HepG2 (cell line): ENCODE results near the gene ATP5F1E. TPM values are rescaled to one million over a fixed set of nuclear protein-coding genes. Genes with fewer than 3 reads are reported as not detected.

ENCODE experiments used
- HCFC1 ChIP-seq: fragments of 150-350 bp; IDR thresholded peaks from 2 replicates; pipeline ENCODE4 v1.6.1; 2014; ENCODE audit warnings: low read depth, low read length
- MAFF ChIP-seq: IDR thresholded peaks from 2 replicates; pipeline ENCODE4 v1.6.1; 2011; ENCODE audit warnings: low read depth, low read length, improper control_type of control experiment
- NCOA2 ChIP-seq: sonication (generic); formaldehyde crosslinking; IDR thresholded peaks from 2 replicates; pipeline ENCODE4 v1.8.0; 2022; ENCODE audit warnings: inconsistent platforms
- PATZ1 ChIP-seq: sonication (generic); formaldehyde crosslinking; IDR thresholded peaks from 2 replicates; pipeline ENCODE4 v1.4.0; 2020; ENCODE audit warnings: missing genetic modification reagents
- PREB ChIP-seq: sonication (generic); formaldehyde crosslinking; IDR thresholded peaks from 2 replicates; pipeline ENCODE4 v1.4.0; 2020; ENCODE audit warnings: missing genetic modification reagents
- RELA ChIP-seq: sonication (generic); formaldehyde crosslinking; IDR thresholded peaks from 2 replicates; pipeline ENCODE4 v1.4.0; 2020; ENCODE audit warnings: missing genetic modification reagents
- RFX1 ChIP-seq: fragments of 450-650 bp; IDR thresholded peaks from 2 replicates; pipeline ENCODE4 v1.6.1; 2017
- RFXANK ChIP-seq: IDR thresholded peaks from 2 replicates; pipeline ENCODE4 v1.6.1; 2016
- SRF ChIP-seq: IDR thresholded peaks from 2 replicates; pipeline ENCODE4 v1.6.1; 2011; ENCODE audit warnings: mild to moderate bottlenecking, low read depth, low read length, moderate library complexity
- TFDP1 ChIP-seq: IDR thresholded peaks from 2 replicates; pipeline ENCODE4 v1.6.1; 2016; ENCODE audit warnings: missing compliant biosample characterization, missing genetic modification reagents, borderline replicate concordance
- TMF1 ChIP-seq: sonication (generic); formaldehyde crosslinking; IDR thresholded peaks from 2 replicates; pipeline ENCODE4 v1.8.1; 2022; ENCODE audit warnings: low read depth, missing genetic modification reagents
- ZNF687 ChIP-seq: sonication (generic); formaldehyde crosslinking; IDR thresholded peaks from 2 replicates; pipeline ENCODE4 v1.5.1; 2020; ENCODE audit warnings: mild to moderate bottlenecking, missing genetic modification reagents, moderate library complexity
- ZNF773 ChIP-seq: sonication (generic); formaldehyde crosslinking; IDR thresholded peaks from 2 replicates; pipeline ENCODE4 v1.4.0; 2020; ENCODE audit warnings: missing genetic modification reagents, borderline replicate concordance
- ZSCAN5A ChIP-seq: sonication (generic); formaldehyde crosslinking; IDR thresholded peaks from 2 replicates; pipeline ENCODE4 v1.8.0; 2022; ENCODE audit warnings: mild to moderate bottlenecking, missing genetic modification reagents, borderline replicate concordance
- polyA plus RNA-seq, 8 experiments: library from polyadenylated mRNA; depleted of rRNA in 3 of 8; stranded (reverse) in 7 of 8; unstranded in 1 of 8; fragments of >200 nt; fragmentation: Illumina TruSeq in 4 of 8; extraction: Trizol in 4 of 8; gene quantifications; 2 replicates each; pipeline versions ENCODE4 v1.2.1 to v1.2.3, GENCODE V29; 2011 to 2016; ENCODE audit warnings: low read depth in 4 of 8, missing spikeins in 1 of 8, mixed read lengths in 1 of 8; ENCODE audit not compliant: insufficient read depth in 1 of 8
- total RNA-seq, 5 experiments: library from RNA; depleted of rRNA; stranded (reverse); fragments of >200 nt; fragmentation: Illumina TruSeq; extraction: Trizol; gene quantifications; 2 replicates each; pipeline ENCODE4 v1.2.3, GENCODE V29; 2016; ENCODE audit warnings: low read depth in 1 of 5
- TF ChIP-seq, protein P1 (sequence below): sonication (generic); formaldehyde crosslinking; IDR thresholded peaks from 2 replicates; pipeline ENCODE4 v1.4.0; 2020; ENCODE audit warnings: mild to moderate bottlenecking, missing genetic modification reagents
- TF ChIP-seq, protein P2 (sequence below): sonication (generic); formaldehyde crosslinking; IDR thresholded peaks from 2 replicates; pipeline ENCODE4 v1.4.0; 2020; ENCODE audit warnings: mild to moderate bottlenecking, low read depth, missing genetic modification reagents
- TF ChIP-seq, protein P3 (sequence below): sonication (generic); formaldehyde crosslinking; IDR thresholded peaks from 2 replicates; pipeline ENCODE4 v1.5.1; 2020; ENCODE audit warnings: missing genetic modification reagents, mild to moderate bottlenecking, borderline replicate concordance

The ATP5F1E gene
- total and polyA plus RNA-seq, 2 of the 13 experiments (the other 11 are each of a cell fraction or from before 2014, with no cell fraction given): 121 to 134 TPM

GRCh38 chr20:59004763-59005522 lies 27.2 kb downstream of the ATP5F1E start (continued):
- TF ChIP-seq TMF1 (CRISPR knock-in tag): no peak
- TF ChIP-seq, protein P1, sequence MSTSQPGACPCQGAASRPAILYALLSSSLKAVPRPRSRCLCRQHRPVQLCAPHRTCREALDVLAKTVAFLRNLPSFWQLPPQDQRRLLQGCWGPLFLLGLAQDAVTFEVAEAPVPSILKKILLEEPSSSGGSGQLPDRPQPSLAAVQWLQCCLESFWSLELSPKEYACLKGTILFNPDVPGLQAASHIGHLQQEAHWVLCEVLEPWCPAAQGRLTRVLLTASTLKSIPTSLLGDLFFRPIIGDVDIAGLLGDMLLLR (CRISPR knock-in tag): peak; percentile 70; the same call in 1 of the 2 replicates
- TF ChIP-seq RFX1: no peak
- no peak for TF ChIP-seq TFDP1 (CRISPR knock-in tag)
- TF ChIP-seq HCFC1: no peak
- peak; percentile 85 for TF ChIP-seq PATZ1 (CRISPR knock-in tag)
- no peak for TF ChIP-seq ZNF773 (CRISPR knock-in tag)
- TF ChIP-seq, protein P2, sequence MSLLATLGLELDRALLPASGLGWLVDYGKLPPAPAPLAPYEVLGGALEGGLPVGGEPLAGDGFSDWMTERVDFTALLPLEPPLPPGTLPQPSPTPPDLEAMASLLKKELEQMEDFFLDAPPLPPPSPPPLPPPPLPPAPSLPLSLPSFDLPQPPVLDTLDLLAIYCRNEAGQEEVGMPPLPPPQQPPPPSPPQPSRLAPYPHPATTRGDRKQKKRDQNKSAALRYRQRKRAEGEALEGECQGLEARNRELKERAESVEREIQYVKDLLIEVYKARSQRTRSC (CRISPR knock-in tag): no peak
- TF ChIP-seq, protein P3, sequence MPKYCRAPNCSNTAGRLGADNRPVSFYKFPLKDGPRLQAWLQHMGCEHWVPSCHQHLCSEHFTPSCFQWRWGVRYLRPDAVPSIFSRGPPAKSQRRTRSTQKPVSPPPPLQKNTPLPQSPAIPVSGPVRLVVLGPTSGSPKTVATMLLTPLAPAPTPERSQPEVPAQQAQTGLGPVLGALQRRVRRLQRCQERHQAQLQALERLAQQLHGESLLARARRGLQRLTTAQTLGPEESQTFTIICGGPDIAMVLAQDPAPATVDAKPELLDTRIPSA (CRISPR knock-in tag): no peak
- peak; percentile 85; the same call in 1 of the 2 replicates for TF ChIP-seq RELA (CRISPR knock-in tag)
- TF ChIP-seq ZNF687 (CRISPR knock-in tag): peak; percentile 77
- no peak for TF ChIP-seq RFXANK (CRISPR knock-in tag)
- TF ChIP-seq PREB (CRISPR knock-in tag): no peak
- TF ChIP-seq NCOA2 (CRISPR knock-in tag): peak; percentile 31; the same call in 1 of the 2 replicates
- no peak for TF ChIP-seq MAFF
- no peak for TF ChIP-seq SRF
- no peak for TF ChIP-seq ZSCAN5A (CRISPR knock-in tag)
